ENCODE data around the gene ELF2.
"Not testable (repeated sequence)": the region's sequence is repeated elsewhere in the genome, so short reads cannot be mapped to it uniquely, and the experiment has no call there.

ELF2 gene

GRCh38 chr4:139083956-139084803 is 92.8 kb downstream of the ELF2 start:
- Histone ChIP-seq H3K4me3 (ENCODE audit: insufficient read depth, low read depth, low read length, poor library complexity, severe bottlenecking) (peak overlapping the region; percentile 98), H3K9me3 (ENCODE audit: control insufficient read depth, low read length) (no peaks in the 10 kb centered on the region)
- DNase-seq: peak; percentile 71 to 77 (median 75)

DNA sequence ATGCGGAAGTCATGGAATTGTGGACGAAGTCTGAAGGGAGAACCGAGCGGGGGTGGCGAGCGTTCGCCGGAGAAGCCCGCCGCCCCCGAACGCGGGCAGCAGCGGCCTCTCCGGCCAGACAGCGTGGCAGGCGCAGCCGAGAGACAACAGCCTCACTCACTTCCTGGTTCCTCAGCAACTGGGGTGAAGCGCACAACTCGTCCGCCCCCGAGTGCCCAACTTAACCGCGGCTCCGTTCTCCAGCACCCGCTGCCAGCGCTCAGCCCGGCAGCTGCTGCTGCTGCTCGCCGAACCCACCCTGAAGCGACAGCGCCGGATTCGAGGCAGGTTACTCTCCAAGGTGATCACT is 93.4 kb downstream of the ELF2 start:
- Histone ChIP-seq H3K4me3 (ENCODE audit: insufficient read depth, low read depth, low read length, poor library complexity, severe bottlenecking) (peak overlapping the region; percentile 98), H3K27ac (ENCODE audit: insufficient read depth, low read length, poor library complexity, severe bottlenecking) (peak overlapping the region; percentile 95), H3K4me1 (ENCODE audit: control insufficient read depth, insufficient read depth, low read length, poor library complexity, severe bottlenecking) (peaks cover 26% of the 10 kb centered on the region), H3K36me3 (ENCODE audit: control insufficient read depth, insufficient read depth, low read length) (no peaks in the 10 kb centered on the region), H3K27me3 (replicated peaks; ENCODE audit: control insufficient read depth, insufficient read depth, low read length, poor library complexity, severe bottlenecking) (no peaks in the 10 kb centered on the region), H3K9me3 (ENCODE audit: control insufficient read depth, low read length) (no peaks in the 10 kb centered on the region)
- DNase-seq: peak; percentile 59 to 68 (median 64)

More at GRCh38 chr4:139083956-139084803, 92.8 kb downstream of the ELF2 start:
- peaks cover 23% of the 10 kb centered on the region for H3K4me1 ChIP-seq (ENCODE audit: control insufficient read depth, insufficient read depth, low read length, poor library complexity, severe bottlenecking)
- no peaks in the 10 kb centered on the region for H3K27me3 ChIP-seq (replicated peaks; ENCODE audit: control insufficient read depth, insufficient read depth, low read length, poor library complexity, severe bottlenecking)
- H3K36me3 ChIP-seq (ENCODE audit: control insufficient read depth, insufficient read depth, low read length): no peaks in the 10 kb centered on the region
- peak overlapping the region; percentile 95 for H3K27ac ChIP-seq (ENCODE audit: insufficient read depth, low read length, poor library complexity, severe bottlenecking)

DNA sequence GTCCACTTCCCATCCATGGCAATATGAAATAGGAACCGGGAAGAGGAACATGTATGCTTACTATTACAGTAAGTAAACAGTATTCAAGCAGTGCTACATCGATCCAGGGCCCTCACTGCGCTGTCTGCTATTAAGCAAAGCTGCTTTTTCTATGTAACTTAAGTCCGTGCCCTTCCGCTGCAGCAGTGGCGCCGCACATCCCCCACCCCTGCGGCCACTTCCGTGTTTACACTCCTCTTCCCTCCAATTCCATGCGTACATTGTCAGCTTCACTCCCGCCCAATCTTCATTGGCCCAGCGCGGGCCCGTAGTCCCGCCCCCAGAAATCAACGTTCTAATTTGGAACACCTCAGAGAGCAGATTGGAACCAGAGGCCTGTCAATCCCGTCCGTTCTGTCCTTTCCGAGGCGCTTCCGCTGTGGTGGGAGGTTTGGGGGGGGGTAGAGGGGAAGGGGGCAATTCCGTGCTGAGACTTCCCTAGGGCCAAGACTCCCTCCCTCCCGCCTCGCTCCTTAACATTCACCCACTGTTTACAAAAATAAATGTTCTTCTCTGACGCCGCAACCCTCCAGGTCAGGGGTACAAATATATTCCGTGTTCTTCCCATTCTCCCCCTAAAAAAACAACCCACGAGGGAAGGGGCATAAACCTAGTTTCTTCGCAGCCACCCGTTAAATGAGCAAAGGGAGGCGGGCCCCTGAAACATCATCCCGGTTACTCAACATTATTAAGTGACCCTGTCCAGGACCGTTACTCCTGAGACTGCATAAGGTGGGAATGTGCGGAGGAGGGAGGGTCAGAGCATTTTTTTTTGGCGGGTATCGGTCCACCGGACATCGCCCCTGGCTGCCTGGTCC is 94.0 kb downstream of the ELF2 start:
- peak; percentile 86 to 93 (median 90) for DNase-seq
- H3K27ac ChIP-seq (ENCODE audit: insufficient read depth, low read length, poor library complexity, severe bottlenecking): peak overlapping the region; percentile 95
- no peaks in the 10 kb centered on the region for H3K36me3 ChIP-seq (ENCODE audit: control insufficient read depth, insufficient read depth, low read length)
- H3K4me1 ChIP-seq (ENCODE audit: control insufficient read depth, insufficient read depth, low read length, poor library complexity, severe bottlenecking): peaks cover 30% of the 10 kb centered on the region
- peak overlapping the region; percentile 98 for H3K4me3 ChIP-seq (ENCODE audit: insufficient read depth, low read depth, low read length, poor library complexity, severe bottlenecking)
- no peaks in the 10 kb centered on the region for H3K27me3 ChIP-seq (replicated peaks; ENCODE audit: control insufficient read depth, insufficient read depth, low read length, poor library complexity, severe bottlenecking)
- no peaks in the 10 kb centered on the region for H3K9me3 ChIP-seq (ENCODE audit: control insufficient read depth, low read length)

- Histone ChIP-seq H3K9me3 (ENCODE audit: control insufficient read depth, low read length) (no peaks in the 10 kb centered on the region), H3K27ac (ENCODE audit: insufficient read depth, low read length, poor library complexity, severe bottlenecking) (no peak overlapping the region), H3K36me3 (ENCODE audit: control insufficient read depth, insufficient read depth, low read length) (no peaks in the 10 kb centered on the region), H3K4me1 (ENCODE audit: control insufficient read depth, insufficient read depth, low read length, poor library complexity, severe bottlenecking) (peaks cover 27% of the 10 kb centered on the region), H3K27me3 (replicated peaks; ENCODE audit: control insufficient read depth, insufficient read depth, low read length, poor library complexity, severe bottlenecking) (no peaks in the 10 kb centered on the region), H3K4me3 (ENCODE audit: insufficient read depth, low read depth, low read length, poor library complexity, severe bottlenecking) (no peak overlapping the region)
- no peak for DNase-seq
These were observed 98.1 kb downstream of the ELF2 start for GRCh38 chr4:139078926-139079325.

DNA sequence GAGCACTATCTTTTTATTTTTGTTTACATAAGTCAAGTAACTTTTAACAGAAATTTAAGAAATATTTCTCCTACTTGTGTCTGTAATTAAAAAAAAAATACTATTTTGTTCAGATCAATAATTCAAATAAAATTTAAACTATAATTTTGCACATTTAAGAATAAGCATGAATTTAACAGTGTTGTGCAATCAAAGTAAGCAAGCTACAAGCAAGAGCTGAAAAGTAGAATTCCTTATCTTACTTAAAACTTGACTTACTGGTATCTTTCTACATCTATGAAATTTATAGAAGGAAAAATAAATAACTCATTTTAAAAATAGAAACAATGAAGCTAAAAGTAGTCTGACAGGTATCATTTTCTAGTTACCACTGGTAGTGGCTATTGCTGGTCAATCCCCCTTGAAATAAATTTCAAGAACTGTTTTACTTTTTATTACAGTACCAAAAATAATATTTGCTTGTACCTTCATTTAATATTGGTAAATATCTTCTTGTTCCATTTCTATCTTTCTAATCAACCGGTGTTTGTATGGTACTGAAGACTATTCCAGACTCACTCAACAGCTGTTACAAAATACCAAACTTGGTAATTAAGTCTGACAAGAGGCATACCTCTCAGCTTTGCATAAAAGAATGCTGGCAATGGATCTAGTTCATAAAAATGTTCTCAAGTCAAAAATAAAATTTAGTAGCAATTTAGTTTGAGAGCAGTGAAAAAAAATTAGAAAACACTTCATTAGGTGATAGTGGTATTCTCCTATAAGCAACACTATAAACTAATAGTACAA is 99.3 kb downstream of the ELF2 start:
- Histone ChIP-seq H3K27me3 (replicated peaks; ENCODE audit: control insufficient read depth, insufficient read depth, low read length, poor library complexity, severe bottlenecking) (no peaks in the 10 kb centered on the region), H3K27ac (ENCODE audit: insufficient read depth, low read length, poor library complexity, severe bottlenecking) (no peak overlapping the region), H3K4me3 (ENCODE audit: insufficient read depth, low read depth, low read length, poor library complexity, severe bottlenecking) (no peak overlapping the region), H3K9me3 (ENCODE audit: control insufficient read depth, low read length) (no peaks in the 10 kb centered on the region), H3K4me1 (ENCODE audit: control insufficient read depth, insufficient read depth, low read length, poor library complexity, severe bottlenecking) (peaks cover 27% of the 10 kb centered on the region), H3K36me3 (ENCODE audit: control insufficient read depth, insufficient read depth, low read length) (peaks cover 3% of the 10 kb centered on the region)
- no peak for DNase-seq

- Histone ChIP-seq H3K27me3 (replicated peaks; ENCODE audit: control insufficient read depth, insufficient read depth, low read length, poor library complexity, severe bottlenecking) (no peaks in the 10 kb centered on the region), H3K9me3 (ENCODE audit: control insufficient read depth, low read length) (no peaks in the 10 kb centered on the region), H3K4me3 (ENCODE audit: insufficient read depth, low read depth, low read length, poor library complexity, severe bottlenecking) (no peak overlapping the region), H3K27ac (ENCODE audit: insufficient read depth, low read length, poor library complexity, severe bottlenecking) (no peak overlapping the region), H3K36me3 (ENCODE audit: control insufficient read depth, insufficient read depth, low read length) (peaks cover 18% of the 10 kb centered on the region), H3K4me1 (ENCODE audit: control insufficient read depth, insufficient read depth, low read length, poor library complexity, severe bottlenecking) (peaks cover 17% of the 10 kb centered on the region)
- DNase-seq: no peak
These were observed 100.8 kb downstream of the ELF2 start for GRCh38 chr4:139076016-139076744.

DNA sequence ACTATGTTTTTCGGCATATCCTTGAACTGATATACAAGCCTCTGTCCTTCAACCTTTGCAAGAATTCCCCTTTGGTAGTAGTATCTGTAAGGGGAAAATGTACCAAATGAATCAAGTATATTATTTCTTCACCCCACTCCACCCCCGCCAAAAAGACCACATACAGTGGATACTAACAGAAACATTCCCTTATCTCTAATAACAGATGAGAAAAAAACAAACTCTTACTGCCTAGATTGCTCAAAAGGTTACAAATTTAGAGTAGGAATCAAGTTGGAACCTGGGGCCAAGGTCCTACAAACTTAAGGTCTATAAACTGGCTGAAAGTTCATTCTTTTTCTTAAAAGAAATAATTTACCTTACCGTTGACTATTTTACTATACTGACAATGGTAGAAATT is 116.4 kb downstream of the ELF2 start:
- no peak for DNase-seq
- Histone ChIP-seq H3K4me1 (ENCODE audit: control insufficient read depth, insufficient read depth, low read length, poor library complexity, severe bottlenecking) (no peaks in the 10 kb centered on the region), H3K4me3 (ENCODE audit: insufficient read depth, low read depth, low read length, poor library complexity, severe bottlenecking) (no peak overlapping the region), H3K27ac (ENCODE audit: insufficient read depth, low read length, poor library complexity, severe bottlenecking) (no peak overlapping the region), H3K9me3 (ENCODE audit: control insufficient read depth, low read length) (no peaks in the 10 kb centered on the region), H3K27me3 (replicated peaks; ENCODE audit: control insufficient read depth, insufficient read depth, low read length, poor library complexity, severe bottlenecking) (no peaks in the 10 kb centered on the region), H3K36me3 (ENCODE audit: control insufficient read depth, insufficient read depth, low read length) (peaks cover 63% of the 10 kb centered on the region)

DNA sequence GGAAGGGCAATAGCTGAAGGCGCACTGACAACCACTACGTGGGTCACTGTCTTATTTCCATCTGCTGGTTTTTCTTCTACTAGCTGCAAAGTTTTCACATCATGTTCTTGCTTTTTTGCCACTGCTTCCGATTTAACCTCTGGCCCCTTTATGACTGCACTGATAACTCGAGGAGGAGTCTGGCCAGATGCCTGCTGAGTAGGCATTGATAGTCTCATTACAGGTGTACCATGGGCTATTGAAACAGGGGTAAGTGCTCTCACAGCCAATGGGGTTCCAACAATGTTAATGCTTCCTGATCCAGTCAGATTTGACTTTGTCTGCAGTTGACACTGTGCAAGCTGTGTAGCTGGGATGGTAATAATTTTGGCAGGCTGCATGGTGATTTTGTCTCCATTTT is 118.0 kb downstream of the ELF2 start:
- not testable (repeated sequence) for H3K4me3 ChIP-seq (ENCODE audit: insufficient read depth, low read depth, low read length, poor library complexity, severe bottlenecking); H3K27ac ChIP-seq (ENCODE audit: insufficient read depth, low read length, poor library complexity, severe bottlenecking); H3K4me1 ChIP-seq (ENCODE audit: control insufficient read depth, insufficient read depth, low read length, poor library complexity, severe bottlenecking); DNase-seq; H3K27me3 ChIP-seq (replicated peaks; ENCODE audit: control insufficient read depth, insufficient read depth, low read length, poor library complexity, severe bottlenecking); H3K9me3 ChIP-seq (ENCODE audit: control insufficient read depth, low read length)
- peaks cover 57% of the 10 kb centered on the region for H3K36me3 ChIP-seq (ENCODE audit: control insufficient read depth, insufficient read depth, low read length)

- Histone ChIP-seq H3K4me3 (ENCODE audit: insufficient read depth, low read depth, low read length, poor library complexity, severe bottlenecking) (no peak overlapping the region), H3K27ac (ENCODE audit: insufficient read depth, low read length, poor library complexity, severe bottlenecking) (no peak overlapping the region), H3K27me3 (replicated peaks; ENCODE audit: control insufficient read depth, insufficient read depth, low read length, poor library complexity, severe bottlenecking) (no peaks in the 10 kb centered on the region), H3K9me3 (ENCODE audit: control insufficient read depth, low read length) (no peaks in the 10 kb centered on the region), H3K36me3 (ENCODE audit: control insufficient read depth, insufficient read depth, low read length) (peaks cover 27% of the 10 kb centered on the region), H3K4me1 (ENCODE audit: control insufficient read depth, insufficient read depth, low read length, poor library complexity, severe bottlenecking) (no peaks in the 10 kb centered on the region)
- DNase-seq: no peak
These were observed 122.1 kb downstream of the ELF2 start for GRCh38 chr4:139054791-139055505.

Measured in effector memory CD4-positive, alpha-beta T cell (primary cell).